Measurements from ENCODE around the gene DOK6.
A peak's percentile ranks its signal among the peaks of the same experiment; 100 is the strongest.
"Not testable (repeated sequence)": the region's sequence is repeated elsewhere in the genome, so short reads cannot be mapped to it uniquely, and the experiment has no call there.

DOK6 gene

GRCh38 chr18:69400253-69400975 lies at the start of gene DOK6:
Gene DOK6 (plus strand): TSS chr18:69400888.
- peak; percentile 19 for DNase-seq

- no peak for DNase-seq
Measured at GRCh38 chr18:69353023-69353422, 47.7 kb upstream of the DOK6 start.

GRCh38 chr18:69357590-69357989 lies 43.1 kb upstream of the DOK6 start:
- DNase-seq = no peak

- DNase-seq = no peak
Measured at GRCh38 chr18:69358212-69358895, 42.3 kb upstream of the DOK6 start.

- DNase-seq = not testable (repeated sequence)
Measured at GRCh38 chr18:69359768-69360167, 40.9 kb upstream of the DOK6 start.

GRCh38 chr18:69364930-69365329 lies 35.8 kb upstream of the DOK6 start:
- DNase-seq = no peak

GRCh38 chr18:69365658-69366057 lies 35.0 kb upstream of the DOK6 start:
- DNase-seq = no peak

- no peak for DNase-seq
Measured at GRCh38 chr18:69367104-69367503, 33.6 kb upstream of the DOK6 start.

- no peak for DNase-seq
Measured at GRCh38 chr18:69371729-69372128, 29.0 kb upstream of the DOK6 start.

- DNase-seq = no peak
Measured at GRCh38 chr18:69380324-69380723, 20.4 kb upstream of the DOK6 start.

- no peak for DNase-seq
Measured at GRCh38 chr18:69383186-69383585, 17.5 kb upstream of the DOK6 start.

- no peak for DNase-seq
Measured at GRCh38 chr18:69387186-69387585, 13.5 kb upstream of the DOK6 start.

- DNase-seq = no peak
Measured at GRCh38 chr18:69388222-69388621, 12.5 kb upstream of the DOK6 start.

GRCh38 chr18:69397096-69397495 lies 3.6 kb upstream of the DOK6 start:
- no peak for DNase-seq

- DNase-seq = no peak
Measured at GRCh38 chr18:69399253-69399652, 1.4 kb upstream of the DOK6 start.

- no peak for DNase-seq
Measured at GRCh38 chr18:69400976-69401225, 213 bp downstream of the DOK6 start.

- DNase-seq = peak; percentile 5
Measured at GRCh38 chr18:69401226-69401971, 711 bp downstream of the DOK6 start.

- DNase-seq = no peak
Measured at GRCh38 chr18:69401972-69402532, 1.4 kb downstream of the DOK6 start.

GRCh38 chr18:69402533-69402989 lies 1.9 kb downstream of the DOK6 start:
- DNase-seq = no peak

GRCh38 chr18:69408522-69408921 lies 7.8 kb downstream of the DOK6 start:
- DNase-seq = no peak

GRCh38 chr18:69411199-69411598 lies 10.5 kb downstream of the DOK6 start:
- no peak for DNase-seq

GRCh38 chr18:69414184-69414583 lies 13.5 kb downstream of the DOK6 start:
- no peak for DNase-seq

- DNase-seq = no peak
Measured at GRCh38 chr18:69432847-69433246, 32.2 kb downstream of the DOK6 start.

GRCh38 chr18:69435000-69435399 lies 34.3 kb downstream of the DOK6 start:
- DNase-seq = no peak
